Activated CD4-positive, alpha-beta T cell treated with anti-CD3 and anti-CD28 coated beads, Interleukin-2, amount 10 ng/mL, durations not matched to agents 24 days and 14 days (primary cell): Measurements from ENCODE around the gene ZNF444. TPM values are rescaled to one million over a fixed set of nuclear protein-coding genes. Genes with fewer than 3 reads are reported as not detected.
"Not testable (repeated sequence)": the region's sequence is repeated elsewhere in the genome, so short reads cannot be mapped to it uniquely, and the experiment has no call there.

Experiments used
- DNase-seq: peaks from one replicate; pipeline ENCODE4 v3.0.0; 2022
- H3K27ac Mint-ChIP-seq: one replicate; pipeline ENCODE4 v1.8.0; 2022; ENCODE audit warnings: mild to moderate bottlenecking, mixed read lengths
- H3K27me3 Mint-ChIP-seq: one replicate; pipeline ENCODE4 v1.8.0; 2022; ENCODE audit warnings: mixed read lengths
- H3K36me3 Mint-ChIP-seq: one replicate; pipeline ENCODE4 v1.8.0; 2022; ENCODE audit warnings: low read depth, mild to moderate bottlenecking, mixed read lengths
- H3K4me1 Mint-ChIP-seq: one replicate; pipeline ENCODE4 v1.8.0; 2021; ENCODE audit warnings: mixed read lengths
- H3K4me3 Mint-ChIP-seq: one replicate; pipeline ENCODE4 v1.8.0; 2022; ENCODE audit warnings: mild to moderate bottlenecking, moderate library complexity, mixed read lengths
- H3K9me3 Mint-ChIP-seq: one replicate; pipeline ENCODE4 v1.8.0; 2021; ENCODE audit warnings: mixed read lengths
- intact Hi-C: fragments of 100-400 bp; cut with micrococcal nuclease; formaldehyde crosslinking; loops from one replicate; pipeline ENCODE4 v1.15.1; 2023
- total RNA-seq: library from RNA; stranded (reverse); gene quantifications from 2 replicates; pipeline ENCODE4 v1.2.3, GENCODE V29; 2022

Gene ZNF444
- total RNA-seq, 1 donor from 2014 or later: 35.5 TPM

DNA sequence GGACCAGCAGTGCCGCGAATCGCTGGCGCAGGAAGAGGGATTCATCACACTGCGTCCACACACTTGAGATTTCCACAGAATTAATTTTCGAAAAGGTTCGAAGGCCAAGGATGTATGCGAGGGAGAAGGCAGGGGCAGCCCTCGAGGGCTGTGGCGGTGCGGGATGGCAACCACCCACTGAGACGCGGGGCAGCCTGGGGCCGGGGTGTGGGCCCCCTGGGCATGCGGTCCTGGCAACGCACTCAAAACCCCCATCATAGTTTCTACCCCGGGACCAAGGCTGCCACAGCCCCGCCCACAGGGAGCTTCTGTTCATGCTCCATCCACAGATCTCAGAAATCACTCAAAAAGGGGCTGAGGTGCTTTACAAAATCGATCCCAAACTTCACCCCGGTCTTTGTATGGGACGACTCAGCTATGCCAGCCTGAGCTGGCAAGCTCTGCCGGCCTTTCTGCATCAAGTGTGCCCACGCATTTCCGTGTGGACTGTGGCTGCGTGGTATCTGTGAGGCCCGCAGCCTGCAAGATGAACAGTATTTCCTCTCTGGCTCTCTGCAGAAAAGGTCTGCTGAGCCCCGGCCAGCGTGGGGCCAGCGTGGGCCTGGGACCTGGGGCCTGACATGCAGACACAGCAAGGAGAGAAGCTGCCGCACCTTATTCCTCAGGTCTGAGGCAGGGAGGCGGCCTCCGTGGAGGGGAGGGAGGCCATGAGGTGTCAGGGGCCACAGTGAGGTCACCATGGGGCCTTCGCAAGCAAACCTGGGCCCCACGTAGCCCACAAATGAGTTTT lies 39.1 kb upstream of the ZNF444 start:
- no peaks in the 10 kb centered on the region for H3K27me3 Mint-ChIP-seq
- no peak overlapping the region for H3K4me3 Mint-ChIP-seq
- peaks cover 13% of the 10 kb centered on the region for H3K36me3 Mint-ChIP-seq
- H3K27ac Mint-ChIP-seq: no peak overlapping the region
- intact Hi-C loops: no loop called here
- no peaks in the 10 kb centered on the region for H3K9me3 Mint-ChIP-seq
- peaks cover 12% of the 10 kb centered on the region for H3K4me1 Mint-ChIP-seq
- DNase-seq: no peak

DNA sequence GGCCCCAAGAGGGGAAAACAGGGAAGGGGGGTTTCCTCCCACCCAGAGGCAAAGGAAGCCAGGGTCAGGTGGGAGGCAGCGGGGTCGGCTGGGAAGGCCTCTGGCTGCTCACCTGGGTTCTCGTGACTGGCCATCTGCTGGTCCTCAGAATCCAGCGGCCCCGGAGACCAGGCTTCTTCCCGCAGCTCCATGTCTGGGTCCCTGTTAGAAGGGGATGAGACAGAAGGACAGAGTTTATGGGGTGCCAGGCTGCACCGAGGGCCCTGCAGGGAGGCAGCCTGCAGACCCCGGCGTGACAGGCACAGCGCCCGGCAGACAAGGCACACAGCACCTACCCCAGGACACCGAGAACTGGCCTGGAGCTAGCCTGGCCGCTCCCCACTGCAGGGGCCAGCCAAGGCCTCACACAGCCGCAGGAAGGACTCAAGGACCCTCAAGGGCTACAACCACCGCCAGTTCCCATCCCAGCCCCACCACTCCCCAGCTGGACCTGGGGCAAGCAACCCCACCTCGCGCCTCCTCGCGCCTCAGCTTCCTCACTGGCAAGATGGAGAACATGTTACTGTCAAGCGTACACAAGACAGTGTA lies 38.0 kb upstream of the ZNF444 start:
- no peak for DNase-seq
- Mint-ChIP-seq H3K4me1 (peaks cover 12% of the 10 kb centered on the region), H3K27me3 (no peaks in the 10 kb centered on the region), H3K27ac (no peak overlapping the region), H3K9me3 (no peaks in the 10 kb centered on the region), H3K36me3 (peaks cover 10% of the 10 kb centered on the region), H3K4me3 (no peak overlapping the region)
- intact Hi-C loops: no loop called here

DNA sequence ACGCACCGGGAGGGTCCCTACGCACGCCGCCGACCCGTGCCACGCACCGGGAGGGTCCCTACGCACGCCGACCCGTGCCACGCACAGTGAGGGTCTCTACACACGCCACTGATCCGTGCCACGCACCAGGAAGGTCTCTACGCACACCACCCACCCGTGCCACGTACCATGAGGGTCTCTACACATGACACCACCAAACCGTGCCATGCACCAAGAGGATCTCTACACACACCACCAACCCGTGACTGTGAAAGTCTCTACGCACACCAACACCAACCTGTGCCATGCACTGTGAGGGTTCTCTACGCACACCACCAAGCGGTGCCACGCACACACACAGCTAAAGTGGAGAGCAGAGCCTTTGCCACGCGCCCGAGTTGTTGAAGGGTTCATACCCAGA lies 36.7 kb upstream of the ZNF444 start:
- H3K27ac Mint-ChIP-seq: no peak overlapping the region
- H3K4me1 Mint-ChIP-seq: peaks cover 14% of the 10 kb centered on the region
- no peak for DNase-seq
- H3K4me3 Mint-ChIP-seq: no peak overlapping the region
- H3K27me3 Mint-ChIP-seq: no peaks in the 10 kb centered on the region
- H3K9me3 Mint-ChIP-seq: no peaks in the 10 kb centered on the region
- H3K36me3 Mint-ChIP-seq: peaks cover 10% of the 10 kb centered on the region
- intact Hi-C loops: no loop called here

DNA sequence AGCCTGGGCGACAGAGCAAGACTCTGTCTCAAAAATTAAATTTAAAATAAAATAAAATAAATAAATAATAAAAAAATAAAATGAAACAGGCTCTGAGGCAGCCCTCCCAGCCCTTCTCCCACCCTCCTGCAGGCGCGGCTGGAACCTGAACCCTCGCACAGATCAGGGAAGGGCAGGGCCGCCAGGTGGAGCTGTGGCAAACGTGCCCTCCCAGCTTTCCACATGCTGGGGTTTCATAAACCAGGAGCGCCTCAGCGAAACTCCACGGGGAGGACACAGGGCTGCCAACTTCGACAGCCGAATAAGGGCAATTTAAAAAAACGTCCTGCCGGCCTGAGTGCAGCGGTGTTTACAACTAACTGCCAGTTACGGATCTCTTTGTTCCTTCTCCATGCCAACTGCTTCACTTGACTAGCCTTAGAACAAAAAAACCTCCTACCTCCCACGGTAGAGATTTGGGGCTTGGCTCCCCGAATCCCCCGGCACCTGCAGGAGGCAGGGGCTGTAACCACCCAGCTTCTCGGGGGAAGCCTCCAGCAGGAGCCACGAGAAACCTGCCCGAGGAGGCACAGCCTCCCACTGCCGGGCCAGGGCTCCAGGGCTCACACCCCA lies 35.9 kb upstream of the ZNF444 start:
- DNase-seq: peak; percentile 86
- intact Hi-C loops: no loop called here
- H3K36me3 Mint-ChIP-seq: peaks cover 10% of the 10 kb centered on the region
- H3K4me1 Mint-ChIP-seq: peaks cover 14% of the 10 kb centered on the region
- no peaks in the 10 kb centered on the region for H3K9me3 Mint-ChIP-seq
- no peak overlapping the region for H3K4me3 Mint-ChIP-seq
- H3K27ac Mint-ChIP-seq: peak overlapping the region; percentile 15
- no peaks in the 10 kb centered on the region for H3K27me3 Mint-ChIP-seq

DNA sequence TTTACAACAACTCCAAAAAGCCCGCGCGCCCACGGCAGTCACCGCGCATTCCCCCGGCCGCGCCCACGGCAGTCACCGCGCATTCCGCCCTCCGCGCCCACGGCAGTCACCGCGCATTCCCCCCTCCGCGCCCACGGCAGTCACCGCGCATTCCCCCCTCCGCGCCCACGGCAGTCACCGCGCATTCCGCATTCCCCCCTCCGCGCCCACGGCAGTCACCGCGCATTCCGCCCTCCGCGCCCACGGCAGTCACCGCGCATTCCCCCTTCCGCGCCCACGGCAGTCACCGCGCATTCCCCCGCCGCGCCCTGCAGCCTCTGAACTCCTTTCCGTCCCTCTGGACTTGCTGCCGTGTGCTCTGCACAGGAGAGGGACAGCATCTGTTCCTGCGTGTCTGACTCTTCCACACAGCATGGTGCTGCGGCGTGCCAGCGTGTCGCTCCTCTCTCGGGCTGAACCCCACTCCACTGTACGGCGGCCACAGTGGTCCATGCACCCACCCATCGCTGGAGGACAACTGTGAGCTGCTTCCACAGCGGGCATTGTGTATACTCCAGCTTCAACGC lies 35.2 kb upstream of the ZNF444 start:
- intact Hi-C loops, H3K27me3 Mint-ChIP-seq, H3K9me3 Mint-ChIP-seq, DNase-seq, H3K36me3 Mint-ChIP-seq: not testable (repeated sequence)
- Mint-ChIP-seq H3K4me1 (peaks cover 18% of the 10 kb centered on the region), H3K4me3 (peak overlapping the region; percentile 51), H3K27ac (peak overlapping the region; percentile 66)

DNA sequence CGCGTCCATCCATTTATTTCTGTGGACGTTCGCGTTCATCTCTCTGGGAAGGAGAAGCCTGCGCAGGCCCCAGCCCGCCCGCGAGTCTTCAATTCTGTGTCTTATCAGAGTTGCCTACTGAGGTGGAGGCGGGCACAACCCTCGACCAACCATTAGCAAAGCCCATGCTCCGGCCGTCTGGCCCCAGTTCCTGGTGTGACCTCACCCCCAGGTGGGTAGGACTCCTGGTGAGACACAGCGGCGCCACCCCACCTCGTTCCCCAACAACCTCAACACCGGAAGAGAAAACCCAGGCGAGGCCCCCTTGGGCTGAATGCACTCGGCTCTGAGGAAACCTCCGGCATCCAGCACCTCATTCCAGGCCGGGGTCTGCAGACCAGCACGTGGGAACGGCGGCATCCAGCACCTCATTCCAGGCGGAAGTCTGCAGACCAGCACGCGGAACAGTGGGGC lies 34.7 kb upstream of the ZNF444 start:
- H3K27me3 Mint-ChIP-seq: no peaks in the 10 kb centered on the region
- H3K36me3 Mint-ChIP-seq: peaks cover 6% of the 10 kb centered on the region
- intact Hi-C loops: no loop called here
- peaks cover 18% of the 10 kb centered on the region for H3K4me1 Mint-ChIP-seq
- H3K27ac Mint-ChIP-seq: peak overlapping the region; percentile 66
- H3K4me3 Mint-ChIP-seq: peak overlapping the region; percentile 51
- H3K9me3 Mint-ChIP-seq: no peaks in the 10 kb centered on the region
- no peak for DNase-seq

DNA sequence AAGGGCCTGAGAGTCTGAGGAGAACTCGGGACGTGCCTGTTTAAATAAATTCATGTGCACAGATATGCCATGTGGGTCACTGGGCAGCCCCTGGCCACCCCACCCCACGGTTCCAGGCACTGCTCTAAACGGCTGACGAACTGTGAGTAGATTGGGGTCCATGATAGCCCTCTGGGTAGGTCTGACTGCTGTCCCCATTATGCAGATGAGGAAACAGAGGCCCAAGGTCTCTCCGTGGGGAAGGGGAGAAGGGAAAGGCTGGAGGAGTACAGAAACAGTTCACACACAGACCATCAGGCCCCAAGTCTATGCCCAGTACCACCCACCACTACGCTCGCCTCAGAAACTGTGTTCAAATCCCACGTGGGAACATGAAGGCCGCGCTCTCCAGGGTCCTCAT lies 34.1 kb upstream of the ZNF444 start:
- Mint-ChIP-seq H3K27ac (no peak overlapping the region), H3K4me3 (no peak overlapping the region), H3K27me3 (no peaks in the 10 kb centered on the region), H3K4me1 (peaks cover 23% of the 10 kb centered on the region), H3K36me3 (peaks cover 3% of the 10 kb centered on the region), H3K9me3 (no peaks in the 10 kb centered on the region)
- no peak for DNase-seq
- intact Hi-C loops: no loop called here

DNA sequence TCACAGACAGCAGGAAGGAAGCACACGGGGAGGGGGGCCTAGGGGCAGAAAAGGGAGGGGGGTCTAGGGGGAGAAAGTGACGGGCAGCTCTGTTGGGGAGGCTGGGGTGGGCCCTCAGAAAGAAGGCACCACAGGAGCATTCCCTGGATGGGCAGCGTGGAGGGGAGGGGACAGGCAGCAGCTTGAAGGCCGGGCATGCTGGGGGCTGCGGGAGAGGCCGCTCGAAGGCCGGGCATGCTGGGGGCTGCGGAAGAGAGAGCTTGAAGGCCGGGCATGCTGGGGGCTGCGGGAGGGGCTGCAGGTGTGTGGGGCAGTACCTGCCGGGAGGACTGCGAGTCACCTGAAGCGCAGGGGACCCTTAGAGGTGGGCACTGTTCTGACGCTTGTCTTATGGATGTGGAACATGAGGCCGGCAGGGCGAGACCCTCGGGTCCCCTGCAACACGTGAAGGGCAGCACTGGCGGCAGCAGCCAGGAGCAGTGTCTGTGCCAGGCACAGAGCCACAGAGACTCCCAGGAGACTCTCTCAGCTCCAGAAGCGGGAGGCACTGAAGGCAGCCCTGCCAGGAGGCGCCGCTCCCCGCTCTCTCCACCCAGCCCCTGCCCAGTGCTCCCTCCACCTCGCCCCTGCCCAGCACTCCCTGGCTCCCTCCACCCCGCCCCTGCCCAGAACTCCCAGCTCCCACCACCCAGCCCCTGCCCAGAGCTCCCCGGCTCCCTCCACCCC lies 33.3 kb upstream of the ZNF444 start:
- no peak for DNase-seq
- no peaks in the 10 kb centered on the region for H3K27me3 Mint-ChIP-seq
- intact Hi-C loops: no loop called here
- H3K9me3 Mint-ChIP-seq: no peaks in the 10 kb centered on the region
- no peak overlapping the region for H3K4me3 Mint-ChIP-seq
- H3K36me3 Mint-ChIP-seq: peaks cover 7% of the 10 kb centered on the region
- peaks cover 28% of the 10 kb centered on the region for H3K4me1 Mint-ChIP-seq
- H3K27ac Mint-ChIP-seq: no peak overlapping the region

DNA sequence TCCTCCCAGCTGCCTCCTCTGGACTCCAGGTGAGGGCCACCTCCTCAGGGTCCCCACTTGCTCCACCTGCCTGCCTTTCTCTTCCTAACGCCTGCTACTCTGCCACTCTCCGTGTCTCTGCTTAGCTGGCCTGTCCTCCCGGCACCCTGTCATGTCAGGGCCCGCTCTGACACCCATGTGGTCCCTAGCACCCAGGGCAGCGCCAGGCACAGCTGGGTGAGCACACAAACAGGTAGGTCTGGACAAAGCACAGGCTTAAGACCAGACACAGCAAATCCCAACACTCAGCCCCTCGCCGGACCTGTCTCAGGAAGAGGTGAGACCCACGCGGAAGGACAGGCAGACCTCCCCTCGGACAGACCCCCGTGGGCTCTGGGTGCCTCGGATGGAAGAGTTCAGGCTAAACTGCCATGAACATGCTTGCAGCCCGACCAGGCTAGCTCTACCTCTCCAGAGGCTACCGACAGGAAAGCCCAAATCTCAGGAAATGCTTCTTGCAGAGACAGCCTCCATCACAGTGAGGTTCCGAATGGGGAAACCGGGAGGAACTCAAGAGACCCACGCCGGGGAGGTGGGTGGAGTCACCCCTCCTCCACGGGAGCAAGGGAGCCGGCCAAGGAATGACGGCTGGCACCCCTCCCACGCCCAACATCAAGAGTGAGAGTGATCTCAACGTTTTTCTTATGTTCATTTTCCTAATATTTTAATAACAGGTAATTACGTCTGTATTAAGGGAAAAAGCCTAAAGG lies 32.5 kb upstream of the ZNF444 start:
- no peak overlapping the region for H3K4me3 Mint-ChIP-seq
- intact Hi-C loops: no loop called here
- no peaks in the 10 kb centered on the region for H3K27me3 Mint-ChIP-seq
- no peaks in the 10 kb centered on the region for H3K9me3 Mint-ChIP-seq
- H3K4me1 Mint-ChIP-seq: peaks cover 35% of the 10 kb centered on the region
- peak overlapping the region; percentile 53 for H3K27ac Mint-ChIP-seq
- peaks cover 11% of the 10 kb centered on the region for H3K36me3 Mint-ChIP-seq
- no peak for DNase-seq

DNA sequence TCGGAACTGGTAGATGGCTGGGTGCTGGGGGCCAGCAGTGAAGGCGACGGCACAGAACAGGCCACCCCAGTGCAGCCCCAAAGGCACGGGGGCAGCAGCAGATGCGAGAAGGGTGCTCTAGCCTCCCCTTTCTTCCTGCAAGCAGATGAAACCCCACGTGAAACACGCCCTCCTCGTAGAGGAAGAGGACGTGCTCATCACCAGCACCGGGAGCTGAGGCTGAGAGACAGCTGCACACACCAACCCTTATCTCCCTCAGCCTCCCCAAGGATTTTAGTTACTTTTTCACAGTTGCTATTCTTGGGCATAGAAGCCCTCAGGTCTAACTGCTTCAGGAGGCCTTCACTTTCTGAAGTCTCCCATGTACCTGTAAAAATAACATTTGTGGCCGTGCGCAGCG lies 31.9 kb upstream of the ZNF444 start:
- Mint-ChIP-seq H3K36me3 (peaks cover 11% of the 10 kb centered on the region), H3K27ac (no peak overlapping the region), H3K27me3 (no peaks in the 10 kb centered on the region), H3K4me3 (no peak overlapping the region), H3K4me1 (peaks cover 37% of the 10 kb centered on the region), H3K9me3 (no peaks in the 10 kb centered on the region)
- intact Hi-C loops: no loop called here
- DNase-seq: no peak

DNA sequence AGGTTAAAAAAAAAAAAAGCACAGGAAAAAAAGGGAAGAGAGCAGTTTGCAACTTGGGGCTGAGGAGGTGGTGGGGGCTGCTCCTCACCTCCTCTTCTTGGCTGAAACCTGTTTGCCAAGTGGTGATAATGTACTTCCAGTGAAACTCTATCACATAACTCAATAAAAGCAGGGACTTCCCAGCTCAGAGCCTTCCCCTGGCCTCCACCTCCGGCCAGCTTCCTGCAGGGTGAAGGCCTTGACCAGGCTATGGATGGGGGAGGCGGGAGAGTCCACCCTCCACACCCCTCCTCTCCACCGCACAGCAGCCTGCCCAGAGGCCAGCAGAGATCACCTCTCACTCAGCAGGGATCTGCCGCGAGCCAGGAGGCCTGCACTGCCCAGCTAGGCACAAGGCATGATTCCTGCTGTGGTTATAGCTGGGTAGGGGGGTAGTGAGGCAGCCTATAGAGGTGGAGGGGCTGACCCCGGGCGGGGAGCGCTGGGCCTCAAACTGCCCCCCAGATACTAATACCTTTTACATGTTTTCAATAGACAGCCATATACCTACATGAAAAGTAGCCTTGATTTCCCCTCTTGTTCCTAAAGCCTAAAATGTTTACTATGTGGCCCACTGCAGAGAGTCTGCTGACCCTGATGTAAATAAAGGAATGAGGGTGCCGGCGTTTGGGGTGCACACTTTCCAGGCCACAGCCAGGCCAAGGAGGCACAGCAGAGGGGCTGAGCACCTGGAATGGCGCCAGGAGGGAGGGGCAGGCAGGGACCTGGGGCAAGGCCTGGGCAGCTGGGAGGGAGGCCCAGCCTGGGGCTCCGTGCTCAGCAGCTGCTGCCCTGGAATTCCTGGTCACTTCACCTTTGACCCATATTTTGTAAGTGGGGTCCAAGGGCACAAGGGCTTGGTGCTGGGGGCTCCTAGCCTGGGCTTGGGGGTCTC lies 30.3 kb upstream of the ZNF444 start:
- Mint-ChIP-seq H3K4me1 (peaks cover 36% of the 10 kb centered on the region), H3K9me3 (no peaks in the 10 kb centered on the region), H3K27me3 (no peaks in the 10 kb centered on the region), H3K27ac (no peak overlapping the region), H3K36me3 (peaks cover 15% of the 10 kb centered on the region), H3K4me3 (no peak overlapping the region)
- no peak for DNase-seq
- intact Hi-C loops: loop anchor here (10.0 kb wide), 1 partner anchor 54 kb away; no protein-coding TSS in a partner anchor

DNA sequence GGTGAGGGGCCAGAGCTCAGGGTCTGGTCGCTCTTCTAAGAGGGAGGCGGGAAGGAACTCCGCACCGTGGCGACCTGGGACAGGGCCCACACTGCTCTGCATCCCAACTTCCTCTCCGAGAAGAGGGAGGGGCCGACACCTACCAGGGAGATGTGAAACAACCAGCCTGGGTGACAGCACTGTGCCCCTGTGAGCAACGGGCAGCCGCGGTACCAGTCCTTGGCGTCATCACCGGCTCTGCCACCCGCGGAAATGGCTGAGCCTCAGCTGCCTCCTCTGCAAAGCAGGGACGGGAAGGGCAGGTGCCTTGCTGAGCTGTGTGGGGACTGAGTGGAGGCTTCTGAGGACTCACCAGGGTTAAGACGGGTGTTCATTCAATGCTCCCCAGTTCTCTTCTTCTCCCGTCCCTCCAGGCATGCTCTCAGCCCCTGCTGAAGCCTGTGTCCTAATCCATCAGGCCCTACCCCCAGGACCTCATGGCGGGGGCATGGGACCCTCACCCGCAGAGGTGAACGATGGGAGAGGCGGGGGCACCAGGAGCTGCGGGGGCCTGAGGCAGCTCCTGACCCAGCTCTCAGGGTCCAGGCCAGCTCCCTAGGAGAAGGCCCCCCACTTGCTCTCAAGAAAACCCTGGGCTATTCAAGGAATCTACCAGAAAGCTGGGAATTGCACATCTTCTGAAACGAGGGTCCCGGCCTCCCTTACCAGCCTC lies 29.3 kb upstream of the ZNF444 start:
- Mint-ChIP-seq H3K27me3 (no peaks in the 10 kb centered on the region), H3K36me3 (peaks cover 12% of the 10 kb centered on the region), H3K9me3 (no peaks in the 10 kb centered on the region), H3K4me1 (peaks cover 32% of the 10 kb centered on the region), H3K27ac (peak overlapping the region; percentile 65), H3K4me3 (peak overlapping the region; percentile 32)
- DNase-seq: peak; percentile 72
- intact Hi-C loops: loop anchor here (10.0 kb wide), 1 partner anchor 53 kb away; no protein-coding TSS in a partner anchor
